Measurements from ENCODE around the gene FAM13A. TPM values are rescaled to one million over a fixed set of nuclear protein-coding genes. Genes with fewer than 3 reads are reported as not detected.

Gene FAM13A
- total RNA-seq, 4 donors from 2014 or later = 17.7 to 80.3 (median 46.2) TPM

- H3K4me1 ChIP-seq = no peaks in the 10 kb centered on the region
- no peak overlapping the region for H3K4me3 ChIP-seq
- no peak overlapping the region for H3K27ac ChIP-seq
- H3K9me3 ChIP-seq = no peaks in the 10 kb centered on the region
- no peaks in the 10 kb centered on the region for H3K36me3 ChIP-seq
- intact Hi-C loops (cut with DNase I; ENCODE audit: low total_unique reads) = no loop called here
- no peak for DNase-seq
- H3K27me3 ChIP-seq = no peaks in the 10 kb centered on the region
- no peak for TF ChIP-seq POLR2A (IDR thresholded peaks at IDR 0.05)
- no peak for TF ChIP-seq CTCF (IDR thresholded peaks at IDR 0.05)
Observed at GRCh38 chr4:88868510-88868909, 188.5 kb downstream of the FAM13A start.

GRCh38 chr4:88866862-88867550, 190.0 kb downstream of the FAM13A start:
- intact Hi-C loops (cut with DNase I; ENCODE audit: low total_unique reads) = no loop called here
- Histone ChIP-seq H3K27me3 (no peaks in the 10 kb centered on the region), H3K27ac (no peak overlapping the region), H3K4me3 (no peak overlapping the region), H3K4me1 (no peaks in the 10 kb centered on the region), H3K36me3 (no peaks in the 10 kb centered on the region), H3K9me3 (no peaks in the 10 kb centered on the region)
- TF ChIP-seq POLR2A (IDR thresholded peaks at IDR 0.05) (no peak), CTCF (IDR thresholded peaks at IDR 0.05) (no peak)
- DNase-seq = no peak

DNA sequence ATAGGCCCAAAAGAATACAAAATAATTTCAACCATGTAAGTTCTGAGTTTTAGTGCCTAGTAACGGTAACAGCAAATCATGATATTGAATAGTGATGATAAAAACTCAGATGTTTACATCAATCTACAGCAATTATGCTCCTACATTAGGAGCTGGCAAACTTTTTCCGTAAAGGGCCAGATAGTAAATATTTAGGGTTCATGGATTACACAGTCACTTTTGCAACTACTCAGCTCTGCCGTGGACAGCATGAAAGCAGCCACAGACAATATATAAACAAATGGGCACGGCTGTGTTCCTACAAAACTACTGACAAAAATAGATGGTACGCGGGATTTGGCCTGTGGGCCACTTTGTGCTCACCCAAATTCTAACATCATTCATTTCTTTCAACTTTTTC, 191.5 kb downstream of the FAM13A start:
- no peaks in the 10 kb centered on the region for H3K4me1 ChIP-seq

GRCh38 chr4:88865046-88865445, 191.9 kb downstream of the FAM13A start:
- DNase-seq = no peak
- H3K4me1 ChIP-seq = no peaks in the 10 kb centered on the region
- H3K4me3 ChIP-seq = no peak overlapping the region
- TF ChIP-seq POLR2A (IDR thresholded peaks at IDR 0.05) = no peak
- TF ChIP-seq CTCF (IDR thresholded peaks at IDR 0.05) = no peak
- H3K27me3 ChIP-seq = no peaks in the 10 kb centered on the region
- intact Hi-C loops (cut with DNase I; ENCODE audit: low total_unique reads) = no loop called here
- H3K9me3 ChIP-seq = no peaks in the 10 kb centered on the region
- no peak overlapping the region for H3K27ac ChIP-seq
- no peaks in the 10 kb centered on the region for H3K36me3 ChIP-seq

More for the DNA sequence above, 191.5 kb downstream of the FAM13A start:
- H3K36me3 ChIP-seq = no peaks in the 10 kb centered on the region
- H3K9me3 ChIP-seq = no peaks in the 10 kb centered on the region
- DNase-seq = no peak
- no peak overlapping the region for H3K27ac ChIP-seq
- TF ChIP-seq CTCF (IDR thresholded peaks at IDR 0.05) = no peak
- TF ChIP-seq POLR2A (IDR thresholded peaks at IDR 0.05) = no peak
- no peaks in the 10 kb centered on the region for H3K27me3 ChIP-seq
- intact Hi-C loops (cut with DNase I; ENCODE audit: low total_unique reads) = no loop called here
- H3K4me3 ChIP-seq = no peak overlapping the region

GRCh38 chr4:88860586-88860985, 196.4 kb downstream of the FAM13A start:
- Histone ChIP-seq H3K36me3 (no peaks in the 10 kb centered on the region), H3K4me3 (no peak overlapping the region), H3K27me3 (no peaks in the 10 kb centered on the region), H3K4me1 (no peaks in the 10 kb centered on the region), H3K27ac (no peak overlapping the region), H3K9me3 (no peaks in the 10 kb centered on the region)
- TF ChIP-seq CTCF (IDR thresholded peaks at IDR 0.05) (no peak), POLR2A (IDR thresholded peaks at IDR 0.05) (no peak)
- DNase-seq = no peak
- intact Hi-C loops (cut with DNase I; ENCODE audit: low total_unique reads) = no loop called here

All from uterus (tissue), 4 donors.